TTC549 (cell line): ENCODE data around the gene ABR.

Experiments
- FAIRE-seq: peaks from 2 replicates; lab custom pipeline; 2012; peaks lifted over from hg19 to GRCh38; lab: Jason Lieb, UNC

The ABR gene

GRCh38 chr17:1179818-1180742 is at the start of gene ABR:
TSS of gene ABR (minus strand) at chr17:1179981. CDS start at chr17:1179727, 254 bp downstream.
- no peak for FAIRE-seq

- FAIRE-seq: no peak
Measured at GRCh38 chr17:1229349-1229899, 49.6 kb upstream of the ABR start.

GRCh38 chr17:1228781-1229348 is 49.1 kb upstream of the ABR start:
- FAIRE-seq: no peak

- no peak for FAIRE-seq
Measured at GRCh38 chr17:1227917-1228780, 48.4 kb upstream of the ABR start.

- FAIRE-seq: no peak
Measured at GRCh38 chr17:1227365-1227764, 47.6 kb upstream of the ABR start.

GRCh38 chr17:1226308-1226707 is 46.5 kb upstream of the ABR start:
- no peak for FAIRE-seq

GRCh38 chr17:1224330-1224729 is 44.5 kb upstream of the ABR start:
- no peak for FAIRE-seq

- no peak for FAIRE-seq
Measured at GRCh38 chr17:1223662-1224061, 43.9 kb upstream of the ABR start.

- no peak for FAIRE-seq
Measured at GRCh38 chr17:1222321-1222720, 42.5 kb upstream of the ABR start.

GRCh38 chr17:1221209-1221608 is 41.4 kb upstream of the ABR start:
- FAIRE-seq: no peak

GRCh38 chr17:1220346-1220745 is 40.6 kb upstream of the ABR start:
- FAIRE-seq: no peak

GRCh38 chr17:1217089-1217385 is 37.3 kb upstream of the ABR start:
- FAIRE-seq: no peak

GRCh38 chr17:1216217-1217088 is 36.7 kb upstream of the ABR start:
- FAIRE-seq: no peak

- no peak for FAIRE-seq
Measured at GRCh38 chr17:1212946-1213345, 33.2 kb upstream of the ABR start.

- no peak for FAIRE-seq
Measured at GRCh38 chr17:1211287-1211686, 31.5 kb upstream of the ABR start.

- FAIRE-seq: no peak
Measured at GRCh38 chr17:1208966-1209365, 29.2 kb upstream of the ABR start.

GRCh38 chr17:1206026-1206777 is 26.4 kb upstream of the ABR start:
- no peak for FAIRE-seq

GRCh38 chr17:1203967-1204291 is 24.1 kb upstream of the ABR start:
- no peak for FAIRE-seq

GRCh38 chr17:1203111-1203966 is 23.6 kb upstream of the ABR start:
- no peak for FAIRE-seq

- FAIRE-seq: no peak
Measured at GRCh38 chr17:1202291-1202690, 22.5 kb upstream of the ABR start.
